Subcutaneous adipose tissue (tissue), 4 donors: Measurements from ENCODE around the gene XRCC3. TPM values are rescaled to one million over a fixed set of nuclear protein-coding genes. Genes with fewer than 3 reads are reported as not detected.

ENCODE experiments used
- CTCF ChIP-seq: fragments of 450-650 bp; IDR thresholded peaks from one replicate; pipeline ENCODE4 v1.5.1; 2016; ENCODE audit warnings: low read depth, mild to moderate bottlenecking, control low read depth, antibody characterized with exemption, moderate library complexity
- total RNA-seq, 4 donors: library from RNA; depleted of rRNA; stranded (reverse); fragments of >200 nt; gene quantifications; one replicate each; pipeline ENCODE4 v1.1.0, GENCODE V29; 2016

XRCC3 gene
- total RNA-seq, 4 donors from 2014 or later, result 2.4 to 6.0 (median 4.4) TPM

- TF ChIP-seq CTCF, result no peak
Measured at GRCh38 chr14:103687712-103688111, 27.5 kb downstream of the XRCC3 start.

GRCh38 chr14:103686831-103687485 is 28.3 kb downstream of the XRCC3 start:
- no peak for TF ChIP-seq CTCF

- TF ChIP-seq CTCF, result no peak
Measured at GRCh38 chr14:103685276-103686211, 29.7 kb downstream of the XRCC3 start.

- TF ChIP-seq CTCF, result no peak
Measured at GRCh38 chr14:103684871-103685270, 30.4 kb downstream of the XRCC3 start.

GRCh38 chr14:103684471-103684870 is 30.8 kb downstream of the XRCC3 start:
- no peak for TF ChIP-seq CTCF

- no peak for TF ChIP-seq CTCF
Measured at GRCh38 chr14:103683139-103683538, 32.1 kb downstream of the XRCC3 start.

GRCh38 chr14:103680491-103681231 is 34.6 kb downstream of the XRCC3 start:
- TF ChIP-seq CTCF, result no peak
